HepG2 (cell line): ENCODE measurements around the gene OTUD7B. TPM values are rescaled to one million over a fixed set of nuclear protein-coding genes. Genes with fewer than 3 reads are reported as not detected.

ENCODE experiments used
- ASH2L ChIP-seq: fragments of 300-600, 200-600 bp; sonication (generic); IDR thresholded peaks from 2 replicates; pipeline ENCODE4 v1.7.0; 2017; ENCODE audit warnings: low read depth, mild to moderate bottlenecking, moderate library complexity, mixed read lengths, low read length; ENCODE audit not compliant: insufficient read length
- BHLHE40 ChIP-seq: IDR thresholded peaks from 2 replicates; pipeline ENCODE4 v1.6.1; 2011; ENCODE audit warnings: low read length, improper control_type of control experiment
- CENPBD1 ChIP-seq: sonication (generic); formaldehyde crosslinking; IDR thresholded peaks from 2 replicates; pipeline ENCODE4 v1.8.0; 2022; ENCODE audit warnings: missing genetic modification reagents, low read depth, mild to moderate bottlenecking, borderline replicate concordance
- ELF3 ChIP-seq: IDR thresholded peaks from 2 replicates; pipeline ENCODE4 v1.6.1; 2016; ENCODE audit warnings: missing genetic modification reagents, missing compliant biosample characterization
- FOXP1 ChIP-seq, 2 experiments: fragments of 450-650 bp in 1 of 2; IDR thresholded peaks; 2 replicates each; pipeline ENCODE4 v1.6.1; 2017 to 2018; ENCODE audit warnings: antibody characterized with exemption in 1 of 2
- KLF11 ChIP-seq: IDR thresholded peaks from 2 replicates; pipeline ENCODE4 v1.6.1; 2016; ENCODE audit warnings: missing compliant biosample characterization
- MBNL3 ChIP-seq: fragments of 250-450 bp; sonication (Bioruptor Pico); conservative IDR thresholded peaks from 2 replicates; pipeline ENCODE4 v1.8.0; 2022; ENCODE audit warnings: mild to moderate bottlenecking, inconsistent platforms
- MXD1 ChIP-seq: sonication (generic); formaldehyde crosslinking; IDR thresholded peaks from 2 replicates; pipeline ENCODE4 v1.4.0; 2020; ENCODE audit warnings: mild to moderate bottlenecking, missing genetic modification reagents
- POLR2G ChIP-seq: fragments of 200-400 bp; formaldehyde crosslinking; IDR thresholded peaks from 2 replicates; pipeline ENCODE4 v1.6.1; 2018; ENCODE audit warnings: mild to moderate bottlenecking, low read depth, low read length, moderate library complexity
- TAF15 ChIP-seq: fragments of 200-400 bp; formaldehyde crosslinking; IDR thresholded peaks from one replicate; pipeline ENCODE4 v1.6.1; 2018; ENCODE audit warnings: mild to moderate bottlenecking, low read depth, low read length; ENCODE audit not compliant: poor library complexity, severe bottlenecking
- TCF12 ChIP-seq, 2 experiments: fragments of 450-650 bp in 1 of 2; sonication (generic) in 1 of 2; formaldehyde crosslinking in 1 of 2; IDR thresholded peaks; 2 replicates each; pipeline versions ENCODE4 v1.6.1 to v1.8.0; 2017 to 2022; ENCODE audit warnings: antibody characterized with exemption in 1 of 2, mild to moderate bottlenecking in 1 of 2, missing genetic modification reagents in 1 of 2, moderate library complexity in 1 of 2
- TCF7 ChIP-seq: sonication (generic); IDR thresholded peaks from 2 replicates; pipeline ENCODE4 v1.6.1; 2016; ENCODE audit warnings: antibody characterized with exemption, low read depth
- TCF7L2 ChIP-seq: IDR thresholded peaks from 2 replicates; pipeline ENCODE4 v1.6.1; 2011; ENCODE audit warnings: mild to moderate bottlenecking, low read depth, low read length, moderate library complexity
- TEAD3 ChIP-seq: optimal IDR thresholded peaks from 2 replicates; pipeline ENCODE3; 2016; ENCODE audit warnings: borderline replicate concordance
- TRIM24 ChIP-seq: sonication (generic); formaldehyde crosslinking; IDR thresholded peaks from 2 replicates; pipeline ENCODE4 v1.8.0; 2022; ENCODE audit warnings: mild to moderate bottlenecking, missing genetic modification reagents
- ZFP41 ChIP-seq: sonication (generic); formaldehyde crosslinking; IDR thresholded peaks from 2 replicates; pipeline ENCODE4 v1.4.0; 2020; ENCODE audit warnings: mild to moderate bottlenecking, missing genetic modification reagents, borderline replicate concordance
- ZNF280D ChIP-seq: sonication (generic); formaldehyde crosslinking; IDR thresholded peaks from 2 replicates; pipeline ENCODE4 v1.5.1; 2020; ENCODE audit warnings: mild to moderate bottlenecking, missing genetic modification reagents
- ZNF530 ChIP-seq: sonication (generic); formaldehyde crosslinking; IDR thresholded peaks from 2 replicates; pipeline ENCODE4 v1.5.0; 2020; ENCODE audit warnings: low read depth, mild to moderate bottlenecking, missing genetic modification reagents
- ZXDC ChIP-seq: sonication (generic); formaldehyde crosslinking; IDR thresholded peaks from 2 replicates; pipeline ENCODE4 v1.5.0; 2020; ENCODE audit warnings: mild to moderate bottlenecking, missing genetic modification reagents
- polyA plus RNA-seq, 8 experiments: library from polyadenylated mRNA; depleted of rRNA in 3 of 8; stranded (reverse) in 7 of 8; unstranded in 1 of 8; fragments of >200 nt; fragmentation: Illumina TruSeq in 4 of 8; extraction: Trizol in 4 of 8; gene quantifications; 2 replicates each; pipeline versions ENCODE4 v1.2.1 to v1.2.3, GENCODE V29; 2011 to 2016; ENCODE audit warnings: low read depth in 4 of 8, missing spikeins in 1 of 8, mixed read lengths in 1 of 8; ENCODE audit not compliant: insufficient read depth in 1 of 8
- total RNA-seq, 5 experiments: library from RNA; depleted of rRNA; stranded (reverse); fragments of >200 nt; fragmentation: Illumina TruSeq; extraction: Trizol; gene quantifications; 2 replicates each; pipeline ENCODE4 v1.2.3, GENCODE V29; 2016; ENCODE audit warnings: low read depth in 1 of 5
- TF ChIP-seq, protein P1 (sequence below): sonication (generic); formaldehyde crosslinking; IDR thresholded peaks from 2 replicates; pipeline ENCODE4 v1.8.1; 2023; ENCODE audit warnings: mild to moderate bottlenecking, missing genetic modification reagents

OTUD7B gene
- total and polyA plus RNA-seq, 2 of the 13 experiments (the other 11 are each of a cell fraction or from before 2014, with no cell fraction given), result 5.1 to 11.2 TPM

DNA sequence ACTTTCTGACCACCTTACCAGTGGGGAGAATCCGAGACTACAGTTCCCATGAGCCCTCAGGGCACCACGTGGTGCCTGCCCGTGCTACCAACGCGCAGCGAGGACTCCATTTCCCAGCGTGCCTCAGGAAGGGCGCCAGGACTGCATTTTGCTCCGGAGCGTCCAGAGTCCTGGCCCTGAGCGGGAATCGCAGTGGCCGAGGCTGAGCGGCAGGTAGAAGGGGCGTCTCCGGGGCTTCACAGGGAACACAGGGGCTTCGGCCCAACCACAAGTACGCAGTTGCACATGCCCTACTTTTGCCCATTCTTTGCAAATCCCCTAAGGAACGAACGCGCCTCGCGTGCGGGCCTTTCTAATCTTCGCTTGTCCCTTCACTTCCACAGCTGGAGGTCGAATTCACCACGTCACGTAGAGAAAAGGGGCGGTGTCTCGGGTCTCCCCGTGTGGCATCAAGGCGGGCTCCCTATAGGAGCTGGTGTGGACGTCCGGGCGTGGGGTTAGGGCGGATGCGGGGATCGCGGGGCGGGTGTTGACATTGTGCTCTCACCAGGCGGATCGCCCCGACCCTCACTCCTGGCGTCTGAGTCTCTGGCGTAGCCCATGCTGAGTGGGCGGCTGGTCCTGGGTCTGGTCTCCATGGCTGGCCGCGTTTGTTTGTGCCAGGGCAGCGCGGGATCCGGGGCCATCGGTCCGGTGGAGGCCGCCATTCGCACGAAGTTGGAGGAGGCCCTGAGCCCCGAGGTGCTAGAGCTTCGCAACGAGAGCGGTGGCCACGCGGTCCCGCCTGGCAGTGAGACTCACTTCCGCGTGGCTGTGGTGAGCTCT, 110.9 kb downstream of the OTUD7B start, which contains the start of gene BOLA1 (continued):
- no peak for TF ChIP-seq ZXDC
- no peak for TF ChIP-seq TAF15
- TF ChIP-seq MBNL3 (CRISPR knock-in tag), result no peak
- TF ChIP-seq BHLHE40, result peak; percentile 45; the same call in 1 of the 2 replicates
- TF ChIP-seq TEAD3 (CRISPR knock-in tag), result peak; percentile 27
- TF ChIP-seq TCF12 (IDR thresholded peaks at IDR 0.05), result no peak
- no peak for TF ChIP-seq TCF12 (CRISPR knock-in tag; IDR thresholded peaks at IDR 0.05)
- TF ChIP-seq ZFP41 (CRISPR knock-in tag), result no peak
- TF ChIP-seq CENPBD1 (CRISPR knock-in tag), result no peak
- 0 out of 2 replicates have a peak, but pooled peaks have one; percentile 42 for TF ChIP-seq ELF3 (CRISPR knock-in tag)
- TF ChIP-seq FOXP1 (IDR thresholded peaks at IDR 0.05), result no peak
- TF ChIP-seq FOXP1 (CRISPR knock-in tag; IDR thresholded peaks at IDR 0.05), result no peak
- TF ChIP-seq ZNF530, result no peak
- no peak for TF ChIP-seq ASH2L
- no peak for TF ChIP-seq ZNF280D (CRISPR knock-in tag)
- TF ChIP-seq MXD1 (CRISPR knock-in tag), result no peak
- no peak for TF ChIP-seq TCF7L2
- TF ChIP-seq POLR2G, result peak; percentile 73
- no peak for TF ChIP-seq TRIM24
- TF ChIP-seq, protein P1, sequence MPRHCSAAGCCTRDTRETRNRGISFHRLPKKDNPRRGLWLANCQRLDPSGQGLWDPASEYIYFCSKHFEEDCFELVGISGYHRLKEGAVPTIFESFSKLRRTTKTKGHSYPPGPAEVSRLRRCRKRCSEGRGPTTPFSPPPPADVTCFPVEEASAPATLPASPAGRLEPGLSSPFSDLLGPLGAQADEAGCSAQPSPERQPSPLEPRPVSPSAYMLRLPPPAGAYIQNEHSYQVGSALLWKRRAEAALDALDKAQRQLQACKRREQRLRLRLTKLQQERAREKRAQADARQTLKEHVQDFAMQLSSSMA (CRISPR knock-in tag), result no peak
- TF ChIP-seq KLF11, result no peak
- no peak for TF ChIP-seq TCF7
